RWPE1 (cell line): Measurements from ENCODE around the gene SLC22A5.

Source experiments
- CTCF ChIA-PET: fragments of 350-600 bp; sonication (Branson Sonifier 250); formaldehyde crosslinking; extraction: SDS; loops from one replicate; lab custom pipeline; 2021; lab: Yijun Ruan, JAX
- POLR2A ChIA-PET: fragments of 400-600 bp; formaldehyde crosslinking; extraction: SDS; loops from one replicate; lab custom pipeline; 2020; ENCODE audit warnings: antibody characterized with exemption; ENCODE audit not compliant: low non-redundant PET; lab: Yijun Ruan, JAX
- DNase-seq: peaks from one replicate; pipeline ENCODE4 v3.0.0; 2012; ENCODE audit warnings: low spot score
- H3K27ac ChIP-seq: fragments of 450-650 bp; 2 replicates; pipeline ENCODE4 v1.5.1; 2017
- CTCF ChIP-seq: fragments of 450-650 bp; conservative IDR thresholded peaks from 2 replicates; pipeline ENCODE4 v1.5.1; 2017; ENCODE audit warnings: low read depth, mild to moderate bottlenecking

Gene SLC22A5

GRCh38 chr5:132417461-132417860 is 48.0 kb downstream of the SLC22A5 start:
- H3K27ac ChIP-seq: peak overlapping the region; percentile 93
- no peak for TF ChIP-seq CTCF
- no peak for DNase-seq
- CTCF ChIA-PET: interaction anchor here (0.6 to 1.2 kb wide), 5 partner anchors 31 to 1183 kb away, joined by 3 to 7 read pairs (median 4); no protein-coding TSS in a partner anchor
- POLR2A ChIA-PET: interaction anchor here (1.4 kb wide), 1 partner anchor 73 kb away, joined by 7 read pairs; the partner anchor contains the start of gene IRF1

DNA sequence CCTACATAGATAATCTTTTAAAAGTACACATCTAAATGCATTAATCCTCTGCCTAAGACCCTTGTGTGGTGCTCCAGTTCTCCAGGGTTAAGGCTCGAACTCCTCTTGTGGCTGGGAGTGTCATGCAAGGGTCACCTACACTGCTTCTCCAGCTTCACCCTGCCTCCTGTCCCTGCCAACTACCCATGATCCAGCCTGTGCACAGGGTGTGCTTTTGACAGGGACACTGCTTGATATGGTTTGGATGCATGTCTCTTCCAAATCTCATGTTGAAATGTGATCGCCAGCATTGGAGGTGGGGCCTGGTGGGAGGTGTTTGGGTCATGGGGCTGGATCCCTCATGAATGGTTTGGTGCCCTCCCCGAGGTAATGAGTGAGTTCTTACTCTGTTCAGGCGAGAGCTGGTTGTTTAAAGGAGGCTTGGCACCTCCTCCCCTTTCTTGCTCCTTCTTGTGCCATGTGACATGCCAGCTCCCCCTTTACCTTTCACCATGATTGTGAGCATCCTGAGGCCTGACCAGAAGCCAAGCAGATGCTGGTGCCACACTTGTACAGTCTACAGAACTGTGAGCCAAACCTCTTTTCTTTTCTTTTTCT is 48.5 kb downstream of the SLC22A5 start:
- CTCF ChIA-PET: interaction anchor here (0.7 to 1.2 kb wide), 2 partner anchors 31 to 125 kb away, joined by 3 read pairs; no protein-coding TSS in a partner anchor
- POLR2A ChIA-PET: interaction anchor here (1.4 kb wide), 1 partner anchor 72 kb away, joined by 7 read pairs; the partner anchor contains the start of gene IRF1

DNA sequence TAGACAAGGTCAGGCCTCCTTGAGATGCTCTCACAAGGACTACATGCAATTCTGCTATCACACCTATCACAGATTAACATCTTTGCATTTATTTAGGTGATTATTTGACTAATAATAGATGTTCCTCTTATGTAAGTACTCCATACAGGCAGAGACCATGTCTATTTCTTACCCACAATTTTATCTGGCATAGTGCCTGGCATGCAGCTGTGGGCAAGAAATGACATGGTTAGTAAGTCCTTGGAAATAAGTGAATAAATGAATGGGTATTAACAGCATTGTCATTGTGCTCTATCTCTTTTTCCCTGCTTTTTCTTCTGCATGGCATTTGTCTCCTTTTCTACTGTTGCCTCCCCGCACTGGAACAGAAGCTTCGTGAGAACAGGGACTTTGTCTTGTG is 49.4 kb downstream of the SLC22A5 start:
- POLR2A ChIA-PET: no interaction called here
- CTCF ChIA-PET: interaction anchor here (0.6 to 1.0 kb wide), 2 partner anchors 34 to 36 kb away, joined by 3 read pairs; no protein-coding TSS in a partner anchor
- no peak for DNase-seq
- no peak for TF ChIP-seq CTCF
- H3K27ac ChIP-seq: peak overlapping the region; percentile 93

More for the DNA sequence above, 48.5 kb downstream of the SLC22A5 start:
- peak overlapping the region; percentile 93 for H3K27ac ChIP-seq
- DNase-seq: no peak
- TF ChIP-seq CTCF: no peak

DNA sequence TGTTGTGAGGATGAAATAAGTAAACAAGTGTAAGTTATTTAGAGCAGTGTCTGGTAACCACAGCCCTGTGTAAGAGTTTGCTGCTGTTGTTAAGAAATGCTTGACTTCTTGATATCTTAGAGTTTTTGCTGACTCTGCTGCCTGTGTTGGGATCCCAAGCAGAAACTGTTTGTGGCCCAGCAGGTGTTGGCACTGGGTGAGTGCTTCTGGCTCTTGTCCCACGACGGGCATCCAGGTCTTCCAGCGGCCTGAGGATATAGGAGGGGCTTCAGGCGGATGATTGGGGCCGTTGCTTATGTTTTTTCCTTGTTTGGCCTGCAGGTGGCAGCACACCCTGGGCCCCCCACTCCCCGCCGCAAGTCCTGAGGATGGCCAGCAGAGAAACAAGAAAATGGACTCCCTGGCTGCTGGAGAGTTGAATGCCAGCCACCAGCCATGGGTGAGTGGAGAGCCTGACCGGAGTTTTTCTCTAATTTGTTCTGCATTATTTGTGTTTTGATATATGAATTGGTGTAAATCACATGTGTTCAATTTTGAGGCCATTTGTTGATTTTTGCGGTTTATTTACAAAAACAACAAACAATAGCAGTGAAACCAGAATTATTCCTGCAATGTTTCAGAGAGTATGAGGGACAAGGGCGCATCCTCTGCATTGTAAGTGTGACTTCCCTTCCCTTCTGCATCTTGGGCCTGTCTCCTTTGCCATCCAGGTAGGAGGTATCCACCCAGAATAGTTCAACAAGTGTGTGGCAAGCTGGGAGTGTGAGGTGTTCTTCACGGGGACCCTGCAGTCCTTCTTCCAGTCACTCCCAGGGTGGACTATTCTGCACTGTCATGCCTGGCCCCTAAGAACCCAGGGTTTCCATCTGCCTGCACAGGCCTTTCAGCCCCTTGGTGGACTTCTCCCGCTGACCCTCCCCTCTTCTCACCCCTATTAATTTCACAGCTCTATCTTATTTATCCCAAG is 50.3 kb downstream of the SLC22A5 start:
- POLR2A ChIA-PET: no interaction called here
- DNase-seq: peak; percentile 86
- peak; percentile 98 for TF ChIP-seq CTCF
- peak overlapping the region; percentile 77 for H3K27ac ChIP-seq
- CTCF ChIA-PET: interaction anchor here (0.5 to 1.1 kb wide), 9 partner anchors 9 to 72 kb away, joined by 3 to 5 read pairs (median 3); partner anchors contain the start of gene IRF1

GRCh38 chr5:132420706-132421272 is 51.3 kb downstream of the SLC22A5 start:
- H3K27ac ChIP-seq: peak overlapping the region; percentile 77
- POLR2A ChIA-PET: no interaction called here
- no peak for DNase-seq
- no peak for TF ChIP-seq CTCF
- CTCF ChIA-PET: interaction anchor here (0.5 to 1.1 kb wide), 8 partner anchors 10 to 71 kb away, joined by 3 to 5 read pairs (median 3); partner anchors contain the start of gene IRF1

GRCh38 chr5:132421462-132421861 is 52.0 kb downstream of the SLC22A5 start:
- peak overlapping the region; percentile 85 for H3K27ac ChIP-seq
- ChIA-PET POLR2A (no interaction called here), CTCF (no interaction called here)
- no peak for TF ChIP-seq CTCF
- no peak for DNase-seq
